ENCODE measurements around the gene DMRTA1. TPM values are rescaled to one million over a fixed set of nuclear protein-coding genes. Genes with fewer than 3 reads are reported as not detected.
"Not testable (repeated sequence)": the region's sequence is repeated elsewhere in the genome, so short reads cannot be mapped to it uniquely, and the experiment has no call there.

The DMRTA1 gene
- total RNA-seq, 2 donors from 2014 or later: 0.21 to 0.42 TPM

GRCh38 chr9:22496197-22496596 lies 49.6 kb downstream of the DMRTA1 start:
- not testable (repeated sequence) for H3K36me3 Mint-ChIP-seq (ENCODE audit: low read depth); H3K27me3 Mint-ChIP-seq; H3K9me3 ChIP-seq (ENCODE audit: control insufficient read depth, low read length, poor library complexity, severe bottlenecking); H3K4me3 Mint-ChIP-seq; H3K27ac Mint-ChIP-seq; H3K4me1 Mint-ChIP-seq; DNase-seq; ATAC-seq

Data from T-helper 17 cell (primary cell).